Vagina (tissue), 2 donors: Measurements from ENCODE around the gene PGM2.

Source experiments
- POLR2A ChIP-seq, 2 donors: fragments of 450-650 bp; IDR thresholded peaks; one replicate each; pipeline ENCODE4 v1.6.1; 2017; ENCODE audit warnings: antibody characterized with exemption in 2 of 2, mild to moderate bottlenecking in 2 of 2, moderate library complexity in 2 of 2
- POLR2AphosphoS5 ChIP-seq, 2 donors: sonication (generic); formaldehyde crosslinking; IDR thresholded peaks; one replicate each; pipeline ENCODE4 v1.9.0; 2017; ENCODE audit warnings: antibody characterized with exemption in 2 of 2, mild to moderate bottlenecking in 2 of 2, low read depth in 1 of 2; ENCODE audit not compliant: insufficient read depth in 1 of 2
- TF ChIP-seq, protein P1 (sequence below), 3 experiments: fragments of 450-650 bp in 2 of 3; fragments of 200-600 bp in 1 of 3; sonication (generic) in 1 of 3; IDR thresholded peaks; one replicate each; pipeline ENCODE4 v1.5.1; 2017 to 2019; ENCODE audit warnings: antibody characterized with exemption in 3 of 3, mild to moderate bottlenecking in 2 of 3, moderate library complexity in 2 of 3

DNA sequence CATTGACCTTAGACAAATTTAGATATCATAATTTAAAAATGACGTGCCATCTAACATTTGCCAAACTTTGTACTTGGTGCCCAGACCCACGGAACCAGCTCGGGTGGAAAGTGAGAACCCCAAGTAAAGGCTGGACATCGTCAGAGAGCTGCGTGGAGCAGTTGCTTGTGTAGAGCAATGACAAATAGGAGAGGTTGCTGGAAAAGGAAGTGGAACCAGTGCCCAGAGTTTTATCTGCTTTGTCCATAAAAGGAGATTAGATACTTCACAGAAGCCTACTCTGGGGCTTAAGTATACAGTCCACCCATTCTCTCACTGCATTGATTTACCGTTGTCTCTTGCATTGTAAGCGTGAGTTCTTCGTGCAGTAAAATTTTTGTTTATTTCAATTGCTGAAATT, 59.0 kb downstream of the PGM2 start:
- TF ChIP-seq, protein P1, sequence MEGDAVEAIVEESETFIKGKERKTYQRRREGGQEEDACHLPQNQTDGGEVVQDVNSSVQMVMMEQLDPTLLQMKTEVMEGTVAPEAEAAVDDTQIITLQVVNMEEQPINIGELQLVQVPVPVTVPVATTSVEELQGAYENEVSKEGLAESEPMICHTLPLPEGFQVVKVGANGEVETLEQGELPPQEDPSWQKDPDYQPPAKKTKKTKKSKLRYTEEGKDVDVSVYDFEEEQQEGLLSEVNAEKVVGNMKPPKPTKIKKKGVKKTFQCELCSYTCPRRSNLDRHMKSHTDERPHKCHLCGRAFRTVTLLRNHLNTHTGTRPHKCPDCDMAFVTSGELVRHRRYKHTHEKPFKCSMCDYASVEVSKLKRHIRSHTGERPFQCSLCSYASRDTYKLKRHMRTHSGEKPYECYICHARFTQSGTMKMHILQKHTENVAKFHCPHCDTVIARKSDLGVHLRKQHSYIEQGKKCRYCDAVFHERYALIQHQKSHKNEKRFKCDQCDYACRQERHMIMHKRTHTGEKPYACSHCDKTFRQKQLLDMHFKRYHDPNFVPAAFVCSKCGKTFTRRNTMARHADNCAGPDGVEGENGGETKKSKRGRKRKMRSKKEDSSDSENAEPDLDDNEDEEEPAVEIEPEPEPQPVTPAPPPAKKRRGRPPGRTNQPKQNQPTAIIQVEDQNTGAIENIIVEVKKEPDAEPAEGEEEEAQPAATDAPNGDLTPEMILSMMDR (IDR thresholded peaks at IDR 0.05): no peak
- TF ChIP-seq POLR2A (IDR thresholded peaks at IDR 0.05) (no peak), POLR2AphosphoS5 (IDR thresholded peaks at IDR 0.05; ENCODE audit: insufficient read depth in 1 of 2, low read depth in 1 of 2) (no peak)
